ENCODE results near the gene CDH22.

GRCh38 chr20:46154305-46154704 lies 154.0 kb downstream of the CDH22 start:
- TF ChIP-seq REST (IDR thresholded peaks at IDR 0.05; ENCODE audit: low read depth), result no peak
- no peak for TF ChIP-seq NFIC (IDR thresholded peaks at IDR 0.05)
- no peak for TF ChIP-seq CREB1 (IDR thresholded peaks at IDR 0.05; ENCODE audit: low read depth)
- TF ChIP-seq TCF12 (IDR thresholded peaks at IDR 0.05; ENCODE audit: low read depth), result no peak
- TF ChIP-seq USF1 (IDR thresholded peaks at IDR 0.05), result no peak
- TF ChIP-seq TEAD4 (IDR thresholded peaks at IDR 0.05), result no peak
- TF ChIP-seq MAX (IDR thresholded peaks at IDR 0.05), result no peak
- no peak for TF ChIP-seq YY1 (IDR thresholded peaks at IDR 0.05; ENCODE audit: low read depth)
- TF ChIP-seq EP300 (IDR thresholded peaks at IDR 0.05; ENCODE audit: borderline replicate concordance), result no peak
- TF ChIP-seq TAF1 (IDR thresholded peaks at IDR 0.05; ENCODE audit: low read depth), result no peak
- no peak for TF ChIP-seq EGR1 (IDR thresholded peaks at IDR 0.05)
